ENCODE measurements around the gene GALNT9. TPM values are rescaled to one million over a fixed set of nuclear protein-coding genes. Genes with fewer than 3 reads are reported as not detected.

The GALNT9 gene
- total RNA-seq, 1 donor from 2014 or later = 2.1 TPM

DNA sequence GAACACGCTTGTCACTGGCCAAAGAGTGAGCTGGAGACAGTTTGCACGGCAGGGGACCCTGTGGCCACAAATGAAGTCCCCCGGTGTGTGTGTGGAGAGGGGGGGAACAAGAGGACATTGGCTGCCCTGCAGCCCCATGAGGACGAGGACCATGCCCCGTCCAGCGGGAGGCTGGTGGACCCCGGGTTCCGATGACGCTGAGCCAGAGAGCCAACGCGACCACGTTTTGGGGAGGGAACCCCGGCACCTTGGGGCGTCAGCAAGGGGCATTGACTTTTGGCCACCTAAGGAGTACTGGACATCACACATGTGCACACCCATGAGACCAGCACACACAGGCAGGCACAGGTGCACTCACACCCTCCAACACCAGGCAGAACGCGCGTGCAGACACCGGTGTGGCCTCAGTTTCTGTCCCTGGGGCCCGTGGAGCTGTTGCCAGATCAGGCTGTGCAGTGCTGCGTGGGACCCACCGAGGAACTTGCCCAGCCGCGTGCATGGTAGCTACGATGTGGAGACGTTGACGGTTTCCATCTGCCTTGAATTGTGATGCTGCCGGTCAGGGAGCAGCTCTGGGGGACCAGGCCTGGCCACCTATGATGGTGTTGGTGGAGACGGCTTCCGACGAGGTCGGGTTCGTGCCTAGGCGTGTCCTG is 158.6 kb downstream of the GALNT9 start:
- no peaks in the 10 kb centered on the region for H3K36me3 ChIP-seq (ENCODE audit: insufficient read depth, low read length)
- H3K27me3 Mint-ChIP-seq (ENCODE audit: low read depth, unreplicated experiment) = peaks cover 47% of the 10 kb centered on the region
- no peak overlapping the region for H3K4me3 ChIP-seq (ENCODE audit: insufficient read depth, low read depth, low read length)
- H3K9me3 ChIP-seq (ENCODE audit: insufficient read depth, low read depth, low read length) = peaks cover 6% of the 10 kb centered on the region
- no peak for FAIRE-seq
- peaks cover 10% of the 10 kb centered on the region for H3K4me1 ChIP-seq (ENCODE audit: insufficient read depth, low read length)
- H3K79me2 ChIP-seq (ENCODE audit: insufficient read depth, low read length) = no peaks in the 10 kb centered on the region
- TF ChIP-seq EZH2 (IDR thresholded peaks at IDR 0.05; ENCODE audit: insufficient read depth, low read length) = no peak
- TF ChIP-seq, protein P1, sequence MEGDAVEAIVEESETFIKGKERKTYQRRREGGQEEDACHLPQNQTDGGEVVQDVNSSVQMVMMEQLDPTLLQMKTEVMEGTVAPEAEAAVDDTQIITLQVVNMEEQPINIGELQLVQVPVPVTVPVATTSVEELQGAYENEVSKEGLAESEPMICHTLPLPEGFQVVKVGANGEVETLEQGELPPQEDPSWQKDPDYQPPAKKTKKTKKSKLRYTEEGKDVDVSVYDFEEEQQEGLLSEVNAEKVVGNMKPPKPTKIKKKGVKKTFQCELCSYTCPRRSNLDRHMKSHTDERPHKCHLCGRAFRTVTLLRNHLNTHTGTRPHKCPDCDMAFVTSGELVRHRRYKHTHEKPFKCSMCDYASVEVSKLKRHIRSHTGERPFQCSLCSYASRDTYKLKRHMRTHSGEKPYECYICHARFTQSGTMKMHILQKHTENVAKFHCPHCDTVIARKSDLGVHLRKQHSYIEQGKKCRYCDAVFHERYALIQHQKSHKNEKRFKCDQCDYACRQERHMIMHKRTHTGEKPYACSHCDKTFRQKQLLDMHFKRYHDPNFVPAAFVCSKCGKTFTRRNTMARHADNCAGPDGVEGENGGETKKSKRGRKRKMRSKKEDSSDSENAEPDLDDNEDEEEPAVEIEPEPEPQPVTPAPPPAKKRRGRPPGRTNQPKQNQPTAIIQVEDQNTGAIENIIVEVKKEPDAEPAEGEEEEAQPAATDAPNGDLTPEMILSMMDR (IDR thresholded peaks at IDR 0.05; ENCODE audit: insufficient read depth, low read depth, low read length) = no peak
- peaks cover 14% of the 10 kb centered on the region for H3K27me3 ChIP-seq (ENCODE audit: insufficient read depth, low read length)
- no peak overlapping the region for H3K9ac ChIP-seq (ENCODE audit: low read length)
- H3K36me3 Mint-ChIP-seq (ENCODE audit: low read depth, unreplicated experiment) = no peaks in the 10 kb centered on the region
- no peak overlapping the region for H3K4me3 Mint-ChIP-seq (ENCODE audit: unreplicated experiment)
- H3K27ac Mint-ChIP-seq (ENCODE audit: unreplicated experiment) = no peak overlapping the region
- DNase-seq (ENCODE audit: low read depth) = no peak
- no peak overlapping the region for H2AFZ ChIP-seq (ENCODE audit: low read depth, low read length)
- H3K4me2 ChIP-seq (ENCODE audit: low read length) = no peak overlapping the region
- H4K20me1 ChIP-seq (ENCODE audit: insufficient read depth, low read length) = no peaks in the 10 kb centered on the region
- H3K27ac ChIP-seq (ENCODE audit: low read depth, low read length) = no peak overlapping the region
- peaks cover 3% of the 10 kb centered on the region for H3K4me1 Mint-ChIP-seq (ENCODE audit: low read depth, unreplicated experiment)
- H3K9me3 Mint-ChIP-seq (ENCODE audit: unreplicated experiment) = peaks cover 3% of the 10 kb centered on the region

DNA sequence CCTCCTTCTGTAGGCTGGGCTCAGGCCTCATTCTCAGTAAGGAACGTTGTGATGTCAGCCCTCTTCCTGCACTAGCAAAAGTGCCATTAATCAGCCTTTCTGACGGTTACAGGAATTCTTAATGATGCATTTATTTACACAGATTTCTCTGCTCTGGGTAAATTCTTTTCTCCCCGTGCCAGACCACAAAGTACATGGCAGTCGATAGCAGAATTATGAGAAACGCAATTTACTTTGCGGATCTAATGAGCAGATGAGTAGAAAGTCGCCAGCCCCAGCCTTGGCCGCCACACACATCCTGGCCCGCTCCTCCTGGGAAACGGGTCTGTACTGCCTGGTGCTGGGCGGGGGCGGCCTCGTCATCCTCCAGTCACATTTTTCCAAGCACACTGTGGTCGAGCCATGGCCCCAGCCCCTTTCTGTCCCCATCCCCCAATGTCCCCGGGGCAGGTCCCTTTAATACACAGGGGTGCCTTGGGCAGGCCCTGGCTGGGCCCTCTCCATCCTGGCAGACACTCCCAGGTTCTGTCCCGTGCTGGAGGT is 159.2 kb downstream of the GALNT9 start:
- Histone ChIP-seq H3K27ac (ENCODE audit: low read depth, low read length) (no peak overlapping the region), H2AFZ (ENCODE audit: low read depth, low read length) (no peak overlapping the region), H3K4me2 (ENCODE audit: low read length) (peak overlapping the region; percentile 11), H3K9ac (ENCODE audit: low read length) (no peak overlapping the region), H3K4me1 (ENCODE audit: insufficient read depth, low read length) (peaks cover 10% of the 10 kb centered on the region), H3K27me3 (ENCODE audit: insufficient read depth, low read length) (peaks cover 13% of the 10 kb centered on the region), H4K20me1 (ENCODE audit: insufficient read depth, low read length) (no peaks in the 10 kb centered on the region), H3K36me3 (ENCODE audit: insufficient read depth, low read length) (no peaks in the 10 kb centered on the region), H3K79me2 (ENCODE audit: insufficient read depth, low read length) (no peaks in the 10 kb centered on the region), H3K9me3 (ENCODE audit: insufficient read depth, low read depth, low read length) (peaks cover 6% of the 10 kb centered on the region), H3K4me3 (ENCODE audit: insufficient read depth, low read depth, low read length) (no peak overlapping the region)
- peak; percentile 32 for FAIRE-seq
- H3K4me3 Mint-ChIP-seq (ENCODE audit: unreplicated experiment) = no peak overlapping the region
- H3K27ac Mint-ChIP-seq (ENCODE audit: unreplicated experiment) = no peak overlapping the region
- peaks cover 47% of the 10 kb centered on the region for H3K27me3 Mint-ChIP-seq (ENCODE audit: low read depth, unreplicated experiment)
- H3K9me3 Mint-ChIP-seq (ENCODE audit: unreplicated experiment) = peaks cover 3% of the 10 kb centered on the region
- no peaks in the 10 kb centered on the region for H3K36me3 Mint-ChIP-seq (ENCODE audit: low read depth, unreplicated experiment)
- TF ChIP-seq EZH2 (IDR thresholded peaks at IDR 0.05; ENCODE audit: insufficient read depth, low read length) = no peak
- peaks cover 3% of the 10 kb centered on the region for H3K4me1 Mint-ChIP-seq (ENCODE audit: low read depth, unreplicated experiment)
- peak; percentile 95 for DNase-seq (ENCODE audit: low read depth)

DNA sequence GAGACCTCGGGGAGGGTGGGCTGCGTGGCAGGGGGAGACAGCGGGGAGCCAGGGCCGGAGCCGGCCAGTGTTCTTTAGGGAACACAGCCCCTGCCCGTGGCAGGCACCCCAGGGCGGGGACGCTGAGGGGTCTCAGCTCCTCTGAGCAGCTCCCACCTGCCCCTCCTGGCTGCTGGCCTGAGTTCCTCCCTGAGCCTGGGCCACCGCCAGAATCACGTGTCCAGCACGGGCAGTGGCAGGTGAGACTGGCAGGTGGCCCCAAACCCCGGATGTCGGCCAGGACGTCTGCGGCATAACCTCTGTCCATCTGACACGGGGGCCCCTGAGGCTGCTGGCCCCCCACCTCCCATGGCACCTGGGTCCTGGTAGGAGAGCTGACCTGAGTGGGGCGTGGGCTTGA is 160.0 kb downstream of the GALNT9 start:
- peaks cover 44% of the 10 kb centered on the region for H3K27me3 Mint-ChIP-seq (ENCODE audit: low read depth, unreplicated experiment)
- peaks cover 10% of the 10 kb centered on the region for H3K4me1 ChIP-seq (ENCODE audit: insufficient read depth, low read length)
- TF ChIP-seq, protein P1 (IDR thresholded peaks at IDR 0.05; ENCODE audit: insufficient read depth, low read depth, low read length) = no peak
- no peak for TF ChIP-seq EZH2 (IDR thresholded peaks at IDR 0.05; ENCODE audit: insufficient read depth, low read length)
- peaks cover 3% of the 10 kb centered on the region for H3K9me3 Mint-ChIP-seq (ENCODE audit: unreplicated experiment)
- H3K4me2 ChIP-seq (ENCODE audit: low read length) = peak overlapping the region; percentile 11
- no peak overlapping the region for H3K9ac ChIP-seq (ENCODE audit: low read length)
- no peak overlapping the region for H3K27ac ChIP-seq (ENCODE audit: low read depth, low read length)
- no peaks in the 10 kb centered on the region for H3K36me3 Mint-ChIP-seq (ENCODE audit: low read depth, unreplicated experiment)
- no peaks in the 10 kb centered on the region for H4K20me1 ChIP-seq (ENCODE audit: insufficient read depth, low read length)
- no peak overlapping the region for H3K27ac Mint-ChIP-seq (ENCODE audit: unreplicated experiment)
- no peaks in the 10 kb centered on the region for H3K79me2 ChIP-seq (ENCODE audit: insufficient read depth, low read length)
- H2AFZ ChIP-seq (ENCODE audit: low read depth, low read length) = no peak overlapping the region
- no peak overlapping the region for H3K4me3 Mint-ChIP-seq (ENCODE audit: unreplicated experiment)
- FAIRE-seq (no peak), DNase-seq (ENCODE audit: low read depth) (no peak)
- H3K36me3 ChIP-seq (ENCODE audit: insufficient read depth, low read length) = no peaks in the 10 kb centered on the region
- no peaks in the 10 kb centered on the region for H3K4me1 Mint-ChIP-seq (ENCODE audit: low read depth, unreplicated experiment)
- peaks cover 6% of the 10 kb centered on the region for H3K9me3 ChIP-seq (ENCODE audit: insufficient read depth, low read depth, low read length)
- no peak overlapping the region for H3K4me3 ChIP-seq (ENCODE audit: insufficient read depth, low read depth, low read length)
- H3K27me3 ChIP-seq (ENCODE audit: insufficient read depth, low read length) = peaks cover 7% of the 10 kb centered on the region

Data from astrocyte (in vitro differentiated cells and primary cell).